ENCODE data around the gene IQSEC3.

Gene IQSEC3

GRCh38 chr12:138898-139534 is 72.4 kb downstream of the IQSEC3 start:
- peak; percentile 45 for DNase-seq (ENCODE audit: low spot score)

- no peak for DNase-seq (ENCODE audit: low spot score)
Measured at GRCh38 chr12:139585-139984, 73.0 kb downstream of the IQSEC3 start.

GRCh38 chr12:140162-140561 is 73.6 kb downstream of the IQSEC3 start:
- DNase-seq (ENCODE audit: low spot score) = no peak

GRCh38 chr12:143964-144649 is 77.5 kb downstream of the IQSEC3 start:
- DNase-seq (ENCODE audit: low spot score) = no peak

GRCh38 chr12:144650-145284 is 78.2 kb downstream of the IQSEC3 start:
- no peak for DNase-seq (ENCODE audit: low spot score)

- DNase-seq (ENCODE audit: low spot score) = no peak
Measured at GRCh38 chr12:145369-145960, 78.9 kb downstream of the IQSEC3 start.

- no peak for DNase-seq (ENCODE audit: low spot score)
Measured at GRCh38 chr12:147242-147641, 80.7 kb downstream of the IQSEC3 start.

- DNase-seq (ENCODE audit: low spot score) = no peak
Measured at GRCh38 chr12:148676-149416, 82.3 kb downstream of the IQSEC3 start.

GRCh38 chr12:151579-151978 is 85.0 kb downstream of the IQSEC3 start:
- DNase-seq (ENCODE audit: low spot score) = no peak

GRCh38 chr12:152440-152839 is 85.9 kb downstream of the IQSEC3 start:
- no peak for DNase-seq (ENCODE audit: low spot score)

GRCh38 chr12:153080-153746 is 86.6 kb downstream of the IQSEC3 start:
- DNase-seq (ENCODE audit: low spot score) = peak; percentile 85

- DNase-seq (ENCODE audit: low spot score) = no peak
Measured at GRCh38 chr12:154058-154457, 87.5 kb downstream of the IQSEC3 start.

GRCh38 chr12:155006-155405 is 88.4 kb downstream of the IQSEC3 start:
- no peak for DNase-seq (ENCODE audit: low spot score)

GRCh38 chr12:155646-156045 is 89.1 kb downstream of the IQSEC3 start:
- no peak for DNase-seq (ENCODE audit: low spot score)

- no peak for DNase-seq (ENCODE audit: low spot score)
Measured at GRCh38 chr12:156945-157344, 90.4 kb downstream of the IQSEC3 start.

- DNase-seq (ENCODE audit: low spot score) = no peak
Measured at GRCh38 chr12:157644-158043, 91.1 kb downstream of the IQSEC3 start.

GRCh38 chr12:159156-159782 is 92.7 kb downstream of the IQSEC3 start:
- no peak for DNase-seq (ENCODE audit: low spot score)

- no peak for DNase-seq (ENCODE audit: low spot score)
Measured at GRCh38 chr12:160858-161257, 94.3 kb downstream of the IQSEC3 start.

GRCh38 chr12:161823-162222 is 95.3 kb downstream of the IQSEC3 start:
- no peak for DNase-seq (ENCODE audit: low spot score)

- no peak for DNase-seq (ENCODE audit: low spot score)
Measured at GRCh38 chr12:162467-163307, 96.1 kb downstream of the IQSEC3 start.
